Keratinocyte (primary cell): Measurements from ENCODE around the gene PALD1.

Experiments used
- EZH2 ChIP-seq: IDR thresholded peaks from one replicate; pipeline ENCODE4 v1.6.1; 2012; ENCODE audit warnings: inconsistent platforms, mild to moderate bottlenecking, low read length, moderate library complexity
- TF ChIP-seq, protein P1 (sequence below), 3 experiments: IDR thresholded peaks in 1 of 3; conservative IDR thresholded peaks in 1 of 3; optimal IDR thresholded peaks in 1 of 3; 2 replicates in 2 of 3; 3 replicates in 1 of 3; pipeline versions ENCODE3 to v1.5.1; 2011; ENCODE audit warnings: low read length in 3 of 3, mild to moderate bottlenecking in 3 of 3, moderate library complexity in 2 of 3, control low read depth in 1 of 3, inconsistent platforms in 1 of 3; ENCODE audit not compliant: insufficient read depth in 2 of 3; ENCODE audit errors: extremely low read depth in 1 of 3

DNA sequence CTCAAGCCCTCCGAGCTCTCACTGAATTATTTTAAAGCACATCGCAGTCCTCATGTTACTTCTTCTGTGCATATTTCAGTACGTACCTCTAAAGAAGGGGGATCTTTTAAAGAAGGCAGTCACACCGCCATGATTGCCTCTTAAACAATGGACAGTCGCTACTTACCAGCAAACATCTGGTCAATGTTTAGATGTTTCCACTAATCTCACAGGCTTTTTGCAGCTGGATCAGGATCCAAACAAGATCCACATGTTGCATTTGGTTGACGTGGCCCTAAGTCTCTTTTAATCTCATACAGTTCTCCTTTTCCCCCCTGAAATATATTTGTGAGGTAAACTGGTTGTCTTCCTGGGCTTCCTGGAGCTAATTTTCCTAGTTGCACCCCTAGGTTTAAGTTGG, 74.0 kb downstream of the PALD1 start:
- TF ChIP-seq, protein P1, sequence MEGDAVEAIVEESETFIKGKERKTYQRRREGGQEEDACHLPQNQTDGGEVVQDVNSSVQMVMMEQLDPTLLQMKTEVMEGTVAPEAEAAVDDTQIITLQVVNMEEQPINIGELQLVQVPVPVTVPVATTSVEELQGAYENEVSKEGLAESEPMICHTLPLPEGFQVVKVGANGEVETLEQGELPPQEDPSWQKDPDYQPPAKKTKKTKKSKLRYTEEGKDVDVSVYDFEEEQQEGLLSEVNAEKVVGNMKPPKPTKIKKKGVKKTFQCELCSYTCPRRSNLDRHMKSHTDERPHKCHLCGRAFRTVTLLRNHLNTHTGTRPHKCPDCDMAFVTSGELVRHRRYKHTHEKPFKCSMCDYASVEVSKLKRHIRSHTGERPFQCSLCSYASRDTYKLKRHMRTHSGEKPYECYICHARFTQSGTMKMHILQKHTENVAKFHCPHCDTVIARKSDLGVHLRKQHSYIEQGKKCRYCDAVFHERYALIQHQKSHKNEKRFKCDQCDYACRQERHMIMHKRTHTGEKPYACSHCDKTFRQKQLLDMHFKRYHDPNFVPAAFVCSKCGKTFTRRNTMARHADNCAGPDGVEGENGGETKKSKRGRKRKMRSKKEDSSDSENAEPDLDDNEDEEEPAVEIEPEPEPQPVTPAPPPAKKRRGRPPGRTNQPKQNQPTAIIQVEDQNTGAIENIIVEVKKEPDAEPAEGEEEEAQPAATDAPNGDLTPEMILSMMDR (optimal IDR thresholded peaks at IDR 0.05 in 1 of 3, IDR thresholded peaks at IDR 0.05 in 1 of 3, conservative IDR thresholded peaks at IDR 0.05 in 1 of 3; ENCODE audit: extremely low read depth in 1 of 3, insufficient read depth in 2 of 3, low read length in 3 of 3): no peak
- no peak for TF ChIP-seq EZH2
